Islet precursor cell (in vitro differentiated cells): ENCODE data around the gene CLDN24.

ENCODE experiments used
- DNase-seq: peaks from one replicate; pipeline ENCODE4 v3.0.0-alpha.2; 2018

CLDN24 gene

GRCh38 chr4:183320211-183321059, 1.8 kb downstream of the CLDN24 start, which contains the start of gene CLDN22:
Gene CLDN22, minus strand, starts transcription at chr4:183320276. Its CDS starts 58 bp downstream, at chr4:183320218.
- no peak for DNase-seq

GRCh38 chr4:183318656-183319055, 3.6 kb downstream of the CLDN24 start:
- DNase-seq: no peak

- no peak for DNase-seq
Observed at GRCh38 chr4:183314806-183315205, 7.4 kb downstream of the CLDN24 start.

GRCh38 chr4:183314336-183314735, 7.9 kb downstream of the CLDN24 start:
- DNase-seq: no peak

GRCh38 chr4:183312841-183313240, 9.4 kb downstream of the CLDN24 start:
- DNase-seq: no peak

GRCh38 chr4:183306811-183307210, 15.4 kb downstream of the CLDN24 start:
- DNase-seq: no peak

- no peak for DNase-seq
Observed at GRCh38 chr4:183304538-183304937, 17.7 kb downstream of the CLDN24 start.

GRCh38 chr4:183304067-183304466, 18.2 kb downstream of the CLDN24 start:
- DNase-seq: no peak

GRCh38 chr4:183303301-183303700, 18.9 kb downstream of the CLDN24 start:
- DNase-seq: no peak

- DNase-seq: no peak
Observed at GRCh38 chr4:183300655-183301054, 21.6 kb downstream of the CLDN24 start.

- DNase-seq: no peak
Observed at GRCh38 chr4:183300070-183300469, 22.2 kb downstream of the CLDN24 start.

GRCh38 chr4:183299464-183299863, 22.8 kb downstream of the CLDN24 start:
- DNase-seq: no peak

GRCh38 chr4:183297675-183298074, 24.6 kb downstream of the CLDN24 start:
- no peak for DNase-seq

- no peak for DNase-seq
Observed at GRCh38 chr4:183295711-183296110, 26.5 kb downstream of the CLDN24 start.

- no peak for DNase-seq
Observed at GRCh38 chr4:183291070-183291469, 31.2 kb downstream of the CLDN24 start.

GRCh38 chr4:183289688-183290087, 32.5 kb downstream of the CLDN24 start:
- no peak for DNase-seq

GRCh38 chr4:183288955-183289354, 33.3 kb downstream of the CLDN24 start:
- DNase-seq: no peak

GRCh38 chr4:183287677-183288076, 34.5 kb downstream of the CLDN24 start:
- no peak for DNase-seq

GRCh38 chr4:183287309-183287659, 34.9 kb downstream of the CLDN24 start:
- DNase-seq: no peak

- DNase-seq: no peak
Observed at GRCh38 chr4:183286590-183287308, 35.5 kb downstream of the CLDN24 start.

- DNase-seq: no peak
Observed at GRCh38 chr4:183285886-183286285, 36.3 kb downstream of the CLDN24 start.

GRCh38 chr4:183284965-183285364, 37.3 kb downstream of the CLDN24 start:
- DNase-seq: no peak

- no peak for DNase-seq
Observed at GRCh38 chr4:183284258-183284785, 37.9 kb downstream of the CLDN24 start.

- no peak for DNase-seq
Observed at GRCh38 chr4:183276106-183276505, 46.1 kb downstream of the CLDN24 start.
